Astrocyte of the cerebellum (primary cell): ENCODE measurements around the gene MPZL3.

Source experiments
- DNase-seq: peaks from one replicate; pipeline ENCODE4 v3.0.0-alpha.2; 2011; ENCODE audit warnings: low read depth
- H3K4me3 ChIP-seq: 2 replicates; pipeline ENCODE4 v1.5.1; 2011; ENCODE audit warnings: mild to moderate bottlenecking, low read depth, low read length, moderate library complexity
- in situ Hi-C: cut with HindIII; loops from 2 replicates; pipeline ENCODE4 v1.10.0; 2017; ENCODE audit warnings: low sequenced_read_pairs
- TF ChIP-seq, protein P1 (sequence below): IDR thresholded peaks from 2 replicates; pipeline ENCODE4 v1.5.1; 2012; ENCODE audit warnings: low read length, low read depth, moderate library complexity, mild to moderate bottlenecking; ENCODE audit errors: missing control alignments

Gene MPZL3

DNA sequence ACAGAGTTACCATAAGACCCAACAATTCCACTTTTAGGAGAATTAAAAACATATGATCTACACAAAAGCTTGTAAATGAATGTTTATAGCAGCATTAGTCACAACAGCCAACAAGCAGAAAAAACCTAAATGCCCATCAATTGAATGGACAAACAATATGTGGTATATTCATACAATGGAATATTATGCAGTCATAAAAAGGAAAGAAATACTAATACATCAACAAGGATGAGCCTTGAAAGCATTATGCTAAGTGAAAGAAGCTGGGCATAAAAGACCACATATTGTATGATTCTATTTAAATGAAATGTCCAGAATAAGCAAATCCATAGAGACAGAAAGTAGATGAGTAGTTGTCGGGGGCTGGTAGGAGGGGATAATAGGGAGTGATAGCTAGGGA lies 7.0 kb upstream of the MPZL3 start:
- DNase-seq: no peak
- TF ChIP-seq, protein P1, sequence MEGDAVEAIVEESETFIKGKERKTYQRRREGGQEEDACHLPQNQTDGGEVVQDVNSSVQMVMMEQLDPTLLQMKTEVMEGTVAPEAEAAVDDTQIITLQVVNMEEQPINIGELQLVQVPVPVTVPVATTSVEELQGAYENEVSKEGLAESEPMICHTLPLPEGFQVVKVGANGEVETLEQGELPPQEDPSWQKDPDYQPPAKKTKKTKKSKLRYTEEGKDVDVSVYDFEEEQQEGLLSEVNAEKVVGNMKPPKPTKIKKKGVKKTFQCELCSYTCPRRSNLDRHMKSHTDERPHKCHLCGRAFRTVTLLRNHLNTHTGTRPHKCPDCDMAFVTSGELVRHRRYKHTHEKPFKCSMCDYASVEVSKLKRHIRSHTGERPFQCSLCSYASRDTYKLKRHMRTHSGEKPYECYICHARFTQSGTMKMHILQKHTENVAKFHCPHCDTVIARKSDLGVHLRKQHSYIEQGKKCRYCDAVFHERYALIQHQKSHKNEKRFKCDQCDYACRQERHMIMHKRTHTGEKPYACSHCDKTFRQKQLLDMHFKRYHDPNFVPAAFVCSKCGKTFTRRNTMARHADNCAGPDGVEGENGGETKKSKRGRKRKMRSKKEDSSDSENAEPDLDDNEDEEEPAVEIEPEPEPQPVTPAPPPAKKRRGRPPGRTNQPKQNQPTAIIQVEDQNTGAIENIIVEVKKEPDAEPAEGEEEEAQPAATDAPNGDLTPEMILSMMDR: no peak
- H3K4me3 ChIP-seq: no peak overlapping the region
- in situ Hi-C loops: no loop called here

DNA sequence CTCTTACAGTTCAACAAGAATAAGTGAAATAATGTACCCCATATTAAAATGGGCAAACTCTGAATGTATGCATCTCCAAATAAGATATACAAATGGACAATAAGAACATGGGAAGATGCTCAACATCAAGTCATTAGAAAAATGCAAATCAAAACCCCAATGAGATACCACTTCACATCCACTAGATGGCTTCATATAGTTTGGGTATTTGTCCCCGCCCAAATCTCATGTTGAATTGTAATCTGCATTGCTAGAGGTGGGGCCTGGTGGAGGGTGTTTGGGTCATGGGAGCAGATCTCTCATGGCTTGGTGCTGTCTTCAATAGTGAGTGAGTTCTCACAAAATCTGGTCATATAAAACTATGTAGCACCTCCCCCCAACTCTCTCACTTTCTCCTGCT lies 6.2 kb upstream of the MPZL3 start:
- in situ Hi-C loops: no loop called here
- TF ChIP-seq, protein P1: peak; percentile 10
- DNase-seq: no peak
- H3K4me3 ChIP-seq: no peak overlapping the region

- peak overlapping the region; percentile 78 for H3K4me3 ChIP-seq
- no peak for DNase-seq
- TF ChIP-seq, protein P1: no peak
- in situ Hi-C loops: no loop called here
Measured at GRCh38 chr11:118252688-118253087, 523 bp upstream of the MPZL3 start.

DNA sequence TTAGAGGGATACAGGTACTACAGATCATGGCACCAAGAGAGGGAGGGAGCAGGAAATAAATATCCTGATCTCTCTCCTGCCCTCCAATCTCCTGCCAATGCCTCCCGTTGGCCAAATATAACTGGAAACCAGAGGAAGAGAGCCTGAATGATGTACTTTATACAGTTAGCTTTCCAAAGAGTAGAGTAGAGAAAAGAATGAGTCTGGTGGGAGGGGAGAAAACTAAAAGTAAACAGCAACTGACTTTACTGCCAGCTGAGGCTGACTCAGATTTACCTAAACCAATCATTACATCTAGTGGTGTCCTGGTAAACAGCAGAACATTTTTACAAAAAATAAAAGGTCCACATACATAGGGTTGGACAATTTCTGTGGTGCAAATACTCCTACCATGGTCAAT lies 5.1 kb downstream of the MPZL3 start:
- H3K4me3 ChIP-seq: no peak overlapping the region
- in situ Hi-C loops: no loop called here
- no peak for DNase-seq
- TF ChIP-seq, protein P1: no peak

DNA sequence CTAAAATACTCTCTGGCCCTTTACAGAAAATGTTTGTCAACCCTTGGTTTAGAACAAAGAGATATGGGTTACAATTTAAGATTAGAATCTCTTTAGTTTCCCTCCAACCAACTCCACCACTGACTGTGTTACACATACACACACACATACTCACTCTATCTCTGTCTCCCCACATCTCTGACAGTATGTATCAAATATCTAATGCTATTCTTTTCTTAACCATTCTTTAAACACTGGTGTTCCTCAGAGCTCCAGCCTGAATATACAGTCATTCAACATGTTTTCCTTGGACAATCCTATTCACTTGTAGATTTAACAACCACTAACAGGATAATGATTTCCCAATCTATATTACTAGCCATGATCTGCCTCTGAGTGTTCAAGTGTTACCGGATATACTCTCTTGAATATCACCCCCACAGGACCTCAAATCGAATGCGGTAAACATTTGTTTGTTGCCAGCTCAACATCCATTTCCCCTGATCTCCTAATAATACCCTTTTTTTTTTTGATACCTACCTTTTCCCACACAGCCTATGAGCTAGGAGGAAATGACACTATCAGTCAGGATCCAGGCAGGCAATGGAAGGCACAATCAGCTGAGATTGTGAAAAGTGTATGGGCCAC lies 6.1 kb downstream of the MPZL3 start:
- H3K4me3 ChIP-seq: no peak overlapping the region
- no peak for DNase-seq
- TF ChIP-seq, protein P1: no peak
- in situ Hi-C loops: no loop called here

DNA sequence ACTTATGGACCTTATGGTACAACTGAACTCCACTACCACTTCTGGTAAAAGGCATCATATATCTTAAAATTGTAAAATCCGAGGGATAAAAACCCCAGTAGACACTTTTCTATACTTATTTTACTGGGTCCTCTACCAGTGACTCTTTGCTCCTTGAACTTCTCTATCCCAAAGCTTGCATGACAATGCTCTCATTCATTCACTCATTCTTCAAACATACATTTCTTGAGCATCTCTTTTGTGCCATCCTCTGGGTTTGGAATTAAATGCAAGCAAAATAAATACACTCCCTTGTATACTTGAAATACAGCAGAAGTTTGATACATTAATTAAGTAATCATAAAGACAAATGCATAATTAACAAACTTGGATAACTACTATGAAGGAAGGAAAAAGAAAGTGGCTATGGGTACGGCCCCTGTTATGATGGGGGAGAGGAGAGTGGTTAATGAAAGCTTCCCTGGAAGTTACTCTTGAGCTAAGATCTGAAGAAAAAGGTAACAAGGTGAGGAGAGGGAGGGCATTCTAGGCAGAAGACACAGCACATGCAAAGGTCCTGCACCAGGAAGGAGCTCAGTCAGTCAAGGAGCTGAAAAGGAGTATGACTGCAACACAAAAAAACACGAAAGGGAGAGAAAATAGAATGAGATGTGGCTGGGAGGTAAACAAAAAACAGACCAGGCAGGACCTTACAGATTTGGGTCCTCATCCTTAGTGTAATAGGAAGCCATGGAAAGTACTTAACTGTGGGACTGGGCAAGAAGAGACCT lies 8.0 kb downstream of the MPZL3 start:
- TF ChIP-seq, protein P1: no peak
- no peak overlapping the region for H3K4me3 ChIP-seq
- no peak for DNase-seq
- in situ Hi-C loops: loop anchor here (5.0 kb wide), 1 partner anchor 97 kb away; no protein-coding TSS in a partner anchor
